ENCODE results near the gene CHST9. TPM values are rescaled to one million over a fixed set of nuclear protein-coding genes. Genes with fewer than 3 reads are reported as not detected.
A peak's percentile ranks its signal among the peaks of the same experiment; 100 is the strongest.

CHST9 gene
- total RNA-seq, 6 experiments from 2014 or later: 3.8 to 24.2 (median 9.8) TPM

GRCh38 chr18:27143580-27144287 is 41.4 kb downstream of the CHST9 start:
- Histone ChIP-seq H3K4me1 (peaks cover 0 to 18% (median 6%) of the 10 kb centered on the region in 4 donors), H3K9me3 (no peaks in the 10 kb centered on the region), H3K4me3 (peak overlapping the region in 1 of 3 donors; percentile 0), H3K27me3 (no peaks in the 10 kb centered on the region), H3K36me3 (no peaks in the 10 kb centered on the region), H3K27ac (peak overlapping the region; percentile 9 to 66 (median 23))
- TF ChIP-seq CTCF (IDR thresholded peaks at IDR 0.05): no peak
- TF ChIP-seq POLR2A (IDR thresholded peaks at IDR 0.05): no peak
- intact Hi-C loops (cut with DNase I): no loop called here
- 21% methylated on average over 10 of the region's 10 CpGs for WGBS (ENCODE audit: insufficient coverage, low coverage, low lambda C conversion rate, missing lambda C conversion rate)
- DNase-seq (peak; percentile 82 to 88 (median 88)), ATAC-seq (peak; percentile 97 to 100 (median 98))

GRCh38 chr18:27142891-27143290 is 42.2 kb downstream of the CHST9 start:
- H3K27me3 ChIP-seq: no peaks in the 10 kb centered on the region
- DNase-seq (no peak), ATAC-seq (peak; percentile 56 to 81 (median 76))
- peak overlapping the region; percentile 3 to 43 (median 37) for H3K4me3 ChIP-seq
- H3K27ac ChIP-seq: peak overlapping the region in 2 of 3 donors; percentile 23 to 66
- no peaks in the 10 kb centered on the region for H3K9me3 ChIP-seq
- H3K36me3 ChIP-seq: no peaks in the 10 kb centered on the region
- TF ChIP-seq POLR2A (IDR thresholded peaks at IDR 0.05) (peak; percentile 17), CTCF (IDR thresholded peaks at IDR 0.05) (no peak)
- H3K4me1 ChIP-seq: peaks cover 0 to 18% (median 6%) of the 10 kb centered on the region in 4 donors
- intact Hi-C loops (cut with DNase I): no loop called here
- 16% methylated on average over 2 of the region's 2 CpGs for WGBS (ENCODE audit: insufficient coverage, low coverage, low lambda C conversion rate, missing lambda C conversion rate)

GRCh38 chr18:27141876-27142275 is 43.2 kb downstream of the CHST9 start:
- H3K27ac ChIP-seq: peak overlapping the region in 1 of 3 donors; percentile 66
- intact Hi-C loops (cut with DNase I): no loop called here
- peaks cover 0 to 19% (median 6%) of the 10 kb centered on the region in 4 donors for H3K4me1 ChIP-seq
- no peak for TF ChIP-seq POLR2A (IDR thresholded peaks at IDR 0.05)
- no peak for TF ChIP-seq CTCF (IDR thresholded peaks at IDR 0.05)
- DNase-seq: no peak
- H3K9me3 ChIP-seq: no peaks in the 10 kb centered on the region
- H3K4me3 ChIP-seq: peak overlapping the region; percentile 3 to 43 (median 37)
- ATAC-seq: no peak
- H3K36me3 ChIP-seq: no peaks in the 10 kb centered on the region
- H3K27me3 ChIP-seq: no peaks in the 10 kb centered on the region

- H3K4me1 ChIP-seq: peaks cover 0 to 18% (median 7%) of the 10 kb centered on the region in 4 donors
- H3K36me3 ChIP-seq: no peaks in the 10 kb centered on the region
- no peaks in the 10 kb centered on the region for H3K27me3 ChIP-seq
- intact Hi-C loops (cut with DNase I): no loop called here
- H3K27ac ChIP-seq: no peak overlapping the region
- H3K4me3 ChIP-seq: no peak overlapping the region
- TF ChIP-seq POLR2A (IDR thresholded peaks at IDR 0.05) (no peak), CTCF (IDR thresholded peaks at IDR 0.05) (no peak)
- DNase-seq (no peak), ATAC-seq (no peak)
- WGBS (ENCODE audit: insufficient coverage, low coverage, low lambda C conversion rate, missing lambda C conversion rate): 0% methylated on average over 1 of the region's 1 CpG
- H3K9me3 ChIP-seq: no peaks in the 10 kb centered on the region
Observed at GRCh38 chr18:27138079-27138478, 47.0 kb downstream of the CHST9 start.
